GM10266 (cell line): ENCODE measurements around the gene TMCC1.
"Not testable (repeated sequence)": the region's sequence is repeated elsewhere in the genome, so short reads cannot be mapped to it uniquely, and the experiment has no call there.

Experiments used
- DNase-seq: peaks from one replicate; pipeline ENCODE4 v3.0.0; 2012; ENCODE audit errors: extremely low spot score
- TF ChIP-seq, protein P1 (sequence below): IDR thresholded peaks from 2 replicates; pipeline ENCODE4 v1.5.1; 2012; ENCODE audit warnings: mild to moderate bottlenecking, low read depth; ENCODE audit not compliant: control insufficient read depth, insufficient read depth; ENCODE audit errors: missing control alignments

The TMCC1 gene

DNA sequence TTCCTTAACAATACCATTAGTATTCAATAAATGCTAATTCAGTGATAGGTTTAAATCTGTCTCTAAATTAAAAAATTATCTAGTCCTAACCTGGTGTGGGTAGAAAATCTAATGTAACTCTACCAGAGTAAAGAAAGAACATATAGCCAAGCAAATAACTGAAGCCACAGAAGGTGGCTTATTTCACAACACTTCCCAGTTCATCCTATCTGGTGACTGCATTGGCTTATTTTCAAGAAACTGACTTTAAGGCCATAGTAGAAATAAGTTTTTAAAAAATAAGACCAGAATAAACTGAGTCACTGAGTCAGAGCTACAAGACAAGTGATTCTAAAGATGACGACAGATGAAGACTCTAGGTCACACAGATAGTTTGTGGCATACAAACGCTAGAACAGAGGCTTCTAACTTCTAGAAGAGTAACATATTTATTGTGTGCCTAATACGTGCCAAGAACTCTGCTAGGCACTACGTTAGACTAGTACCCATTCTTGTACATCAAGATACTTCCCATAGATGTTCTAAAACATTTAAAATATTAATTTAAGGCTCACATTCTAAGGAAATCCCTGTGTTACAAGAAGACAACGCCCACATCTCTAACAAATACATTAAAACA is 25.9 kb downstream of the TMCC1 start:
- DNase-seq: no peak
- TF ChIP-seq, protein P1, sequence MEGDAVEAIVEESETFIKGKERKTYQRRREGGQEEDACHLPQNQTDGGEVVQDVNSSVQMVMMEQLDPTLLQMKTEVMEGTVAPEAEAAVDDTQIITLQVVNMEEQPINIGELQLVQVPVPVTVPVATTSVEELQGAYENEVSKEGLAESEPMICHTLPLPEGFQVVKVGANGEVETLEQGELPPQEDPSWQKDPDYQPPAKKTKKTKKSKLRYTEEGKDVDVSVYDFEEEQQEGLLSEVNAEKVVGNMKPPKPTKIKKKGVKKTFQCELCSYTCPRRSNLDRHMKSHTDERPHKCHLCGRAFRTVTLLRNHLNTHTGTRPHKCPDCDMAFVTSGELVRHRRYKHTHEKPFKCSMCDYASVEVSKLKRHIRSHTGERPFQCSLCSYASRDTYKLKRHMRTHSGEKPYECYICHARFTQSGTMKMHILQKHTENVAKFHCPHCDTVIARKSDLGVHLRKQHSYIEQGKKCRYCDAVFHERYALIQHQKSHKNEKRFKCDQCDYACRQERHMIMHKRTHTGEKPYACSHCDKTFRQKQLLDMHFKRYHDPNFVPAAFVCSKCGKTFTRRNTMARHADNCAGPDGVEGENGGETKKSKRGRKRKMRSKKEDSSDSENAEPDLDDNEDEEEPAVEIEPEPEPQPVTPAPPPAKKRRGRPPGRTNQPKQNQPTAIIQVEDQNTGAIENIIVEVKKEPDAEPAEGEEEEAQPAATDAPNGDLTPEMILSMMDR: no peak

DNA sequence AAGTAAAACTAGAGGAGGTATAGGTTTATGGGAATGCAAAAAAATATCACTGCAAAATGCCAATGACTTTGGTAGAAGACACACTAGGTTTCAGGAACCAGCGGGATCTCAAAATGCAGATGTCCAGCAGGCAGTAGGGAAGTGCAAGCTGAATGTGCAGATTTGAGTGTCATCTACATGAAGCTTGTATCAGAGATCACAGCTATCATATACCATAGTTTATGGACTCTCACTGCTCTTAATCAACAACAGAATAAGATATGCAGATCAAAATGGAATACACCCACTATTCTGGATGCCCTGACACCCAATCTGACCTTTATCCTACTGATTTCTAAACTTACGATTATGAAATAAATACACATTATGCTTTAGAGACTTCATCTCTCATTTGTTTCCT is 27.7 kb downstream of the TMCC1 start:
- TF ChIP-seq, protein P1: no peak

DNA sequence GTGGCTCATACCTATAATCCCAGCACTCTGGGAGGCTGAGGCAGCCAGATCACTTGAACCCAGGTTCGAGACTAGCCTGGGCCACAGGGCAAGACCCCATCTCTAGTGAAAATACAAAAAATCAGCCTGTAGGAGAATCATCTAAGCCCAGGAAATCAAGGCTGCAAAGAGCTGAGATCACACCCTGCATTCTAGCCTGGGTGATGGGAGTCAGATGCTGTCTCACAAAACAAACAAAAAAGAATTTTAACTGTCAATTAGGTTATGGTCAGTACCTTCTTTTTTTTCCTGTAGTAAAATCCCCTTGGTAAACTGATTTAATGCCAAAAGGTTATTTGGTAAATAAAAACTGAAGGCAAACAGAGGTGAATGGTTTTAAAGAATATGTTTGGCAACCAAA is 29.0 kb downstream of the TMCC1 start:
- DNase-seq: no peak
- TF ChIP-seq, protein P1: no peak

More for the DNA sequence above, 27.7 kb downstream of the TMCC1 start:
- DNase-seq: no peak

DNA sequence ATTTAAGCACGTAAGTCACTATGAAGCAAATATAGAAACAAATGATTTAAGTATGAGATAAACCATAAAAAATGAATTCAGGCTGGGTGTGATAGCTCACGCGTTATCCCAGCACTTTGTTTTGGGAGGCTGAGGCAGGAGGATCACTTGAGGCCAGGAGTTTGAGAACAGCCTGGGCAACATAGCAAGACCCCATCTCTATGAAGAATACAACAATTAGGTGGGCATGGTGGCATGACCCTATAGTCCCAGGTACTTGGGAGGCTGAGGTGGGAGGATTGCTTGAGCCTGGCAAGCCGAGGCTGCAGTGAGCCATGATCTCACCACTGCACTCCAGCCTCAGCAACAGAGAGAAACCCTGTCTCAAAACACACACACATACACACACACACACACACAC is 34.2 kb downstream of the TMCC1 start:
- TF ChIP-seq, protein P1: no peak
- no peak for DNase-seq

DNA sequence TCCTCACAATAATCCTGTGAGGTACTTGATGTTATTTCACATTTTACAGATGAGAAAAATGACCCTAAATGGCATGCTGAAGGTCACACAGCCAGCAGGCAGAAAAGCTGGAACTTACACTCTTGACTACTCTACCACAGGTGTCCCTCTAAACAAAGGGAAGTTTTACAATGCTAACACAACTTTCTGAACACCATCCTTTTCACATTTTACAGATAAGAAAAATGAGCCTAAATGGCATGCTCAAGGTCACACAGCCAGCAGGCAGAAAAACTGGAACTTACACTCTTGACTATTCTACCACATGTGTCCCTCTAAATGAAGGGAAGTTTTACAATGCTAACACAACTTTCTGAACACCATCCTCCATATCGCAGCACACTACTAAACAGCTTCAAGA is 35.6 kb downstream of the TMCC1 start:
- TF ChIP-seq, protein P1: no peak
- no peak for DNase-seq

DNA sequence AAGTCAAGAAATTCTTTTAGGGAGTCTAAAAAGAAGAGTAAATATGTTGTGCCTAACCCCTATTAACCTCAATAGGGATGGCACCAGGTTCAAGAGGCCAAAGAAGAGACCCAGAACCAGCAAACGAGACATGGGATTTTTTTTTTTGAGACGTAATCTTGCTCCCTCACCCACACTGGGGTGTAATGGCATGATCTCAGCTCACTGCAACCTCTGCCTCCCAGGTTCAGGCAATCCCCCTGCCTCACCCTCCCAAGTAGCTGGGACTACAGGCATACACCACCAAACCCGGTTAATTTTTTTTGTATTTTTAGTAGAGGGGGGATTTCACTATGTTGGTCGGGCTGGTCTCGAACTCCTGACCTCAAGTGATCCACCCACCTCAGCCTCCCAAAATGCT is 36.7 kb downstream of the TMCC1 start:
- DNase-seq: not testable (repeated sequence)

DNA sequence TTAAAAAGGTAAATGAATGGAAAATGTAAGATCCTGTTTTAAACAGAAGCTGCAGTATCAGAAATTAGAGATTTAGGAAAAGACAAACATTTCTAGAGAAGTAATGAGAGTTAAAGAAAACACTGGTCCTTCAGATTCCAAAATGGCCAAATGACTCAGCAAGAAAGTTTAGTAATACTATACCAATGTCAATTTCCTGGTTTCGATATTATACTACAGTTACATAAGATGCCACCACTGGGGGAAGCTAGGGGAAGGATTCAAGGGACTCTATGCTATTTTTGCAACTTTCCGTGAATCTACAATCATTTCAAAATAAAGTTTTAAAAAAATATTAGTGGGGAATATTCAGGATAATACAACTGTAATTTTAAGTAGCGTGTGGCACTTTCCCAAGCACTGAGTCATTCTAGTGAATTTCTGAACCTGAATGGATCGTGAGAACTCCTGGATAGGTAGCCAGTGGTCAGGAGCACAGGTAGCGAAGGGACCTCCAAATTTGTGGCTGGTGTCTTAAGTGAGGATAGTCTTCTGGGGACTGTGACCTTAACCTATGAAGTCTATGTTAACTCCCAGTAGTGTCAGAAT is 37.6 kb downstream of the TMCC1 start:
- TF ChIP-seq, protein P1: no peak
- no peak for DNase-seq
